Smooth muscle cell (in vitro differentiated cells): ENCODE measurements around the gene NDUFS8. TPM values are rescaled to one million over a fixed set of nuclear protein-coding genes. Genes with fewer than 3 reads are reported as not detected.

Experiments
- DNase-seq: peaks from one replicate; lab custom pipeline; 2025; ENCODE audit not compliant: unreplicated experiment; lab: John Stamatoyannopoulos, UW
- H2AFZ ChIP-seq: fragments of 200-600 bp; sonication (generic); 2 replicates; pipeline ENCODE4 v1.6.0; 2016; ENCODE audit warnings: antibody characterized with exemption, low read depth, mild to moderate bottlenecking
- H3F3A ChIP-seq: fragments of 200-600 bp; sonication (generic); 2 replicates; pipeline ENCODE4 v1.6.0; 2017; ENCODE audit warnings: antibody characterized with exemption, low read depth
- H3K27ac ChIP-seq: fragments of 200-600 bp; sonication (generic); 2 replicates; pipeline ENCODE4 v1.5.1; 2016; ENCODE audit warnings: low read depth, mild to moderate bottlenecking
- H3K27me3 ChIP-seq: fragments of 200-600 bp; sonication (generic); 2 replicates; pipeline ENCODE4 v1.6.1; 2016; ENCODE audit warnings: low read depth, mild to moderate bottlenecking
- H3K36me3 ChIP-seq: fragments of 200-600 bp; sonication (generic); 2 replicates; pipeline ENCODE4 v1.5.1; 2016; ENCODE audit warnings: low read depth
- H3K4me1 ChIP-seq: fragments of 200-600 bp; sonication (generic); 2 replicates; pipeline ENCODE4 v1.5.1; 2016; ENCODE audit warnings: low read depth
- H3K4me2 ChIP-seq: fragments of 200-600 bp; sonication (generic); 2 replicates; pipeline ENCODE4 v1.6.0; 2016; ENCODE audit warnings: mild to moderate bottlenecking
- H3K4me3 ChIP-seq: fragments of 200-600 bp; sonication (generic); 2 replicates; pipeline ENCODE4 v1.5.1; 2016; ENCODE audit warnings: mild to moderate bottlenecking
- H3K79me2 ChIP-seq: fragments of 200-600 bp; sonication (generic); 2 replicates; pipeline ENCODE4 v1.6.0; 2016; ENCODE audit warnings: low read depth, mild to moderate bottlenecking
- H3K9ac ChIP-seq: fragments of 200-600 bp; sonication (generic); 2 replicates; pipeline ENCODE4 v1.6.0; 2016; ENCODE audit warnings: low read depth
- H3K9me3 ChIP-seq: fragments of 200-600 bp; sonication (generic); replicated peaks from 2 replicates; pipeline ENCODE4 v1.5.1; 2016; ENCODE audit warnings: low read depth
- H4K20me1 ChIP-seq: fragments of 200-600 bp; sonication (generic); 2 replicates; pipeline ENCODE4 v1.6.0; 2016; ENCODE audit warnings: low read depth
- CTCF ChIP-seq: fragments of 200-600 bp; sonication (generic); IDR thresholded peaks from 2 replicates; pipeline ENCODE4 v1.5.1; 2017; ENCODE audit warnings: borderline replicate concordance, mild to moderate bottlenecking, antibody characterized with exemption; ENCODE audit not compliant: insufficient read depth, poor library complexity, severe bottlenecking
- WGBS: methylation state at CpG from one replicate; pipeline ENCODE4 v1.1.7; 2016; ENCODE audit warnings: low lambda C conversion rate; 5-methylcytosine and 5-hydroxymethylcytosine counted together
- polyA plus RNA-seq: library from polyadenylated mRNA; unstranded; fragments of >200 nt; fragmentation: Nextera tagmentation; extraction: Ambion mirVana; gene quantifications from 2 replicates; pipeline ENCODE4 v1.2.1, GENCODE V29; 2016
- total RNA-seq: library from RNA; depleted of rRNA; stranded (reverse); fragments of >200 nt; gene quantifications from 2 replicates; pipeline ENCODE4 v1.2.3, GENCODE V29; 2014

The NDUFS8 gene
- total and polyA plus RNA-seq, 2 experiments from 2014 or later, result 165 to 314 TPM

GRCh38 chr11:68074584-68075352 lies 44.3 kb downstream of the NDUFS8 start:
- Histone ChIP-seq H2AFZ (no peak overlapping the region), H3K36me3 (peaks cover 6% of the 10 kb centered on the region), H3K4me2 (no peak overlapping the region), H3F3A (no peaks in the 10 kb centered on the region), H3K4me3 (no peak overlapping the region), H3K4me1 (no peaks in the 10 kb centered on the region), H3K27ac (no peak overlapping the region), H3K9ac (no peak overlapping the region), H3K27me3 (no peaks in the 10 kb centered on the region), H4K20me1 (peaks cover 7% of the 10 kb centered on the region), H3K9me3 (no peaks in the 10 kb centered on the region), H3K79me2 (no peaks in the 10 kb centered on the region)
- whole genome bisulfite sequencing, result 97% methylated on average over 10 of the region's 10 CpGs
- no peak for DNase-seq
- no peak for TF ChIP-seq CTCF

DNA sequence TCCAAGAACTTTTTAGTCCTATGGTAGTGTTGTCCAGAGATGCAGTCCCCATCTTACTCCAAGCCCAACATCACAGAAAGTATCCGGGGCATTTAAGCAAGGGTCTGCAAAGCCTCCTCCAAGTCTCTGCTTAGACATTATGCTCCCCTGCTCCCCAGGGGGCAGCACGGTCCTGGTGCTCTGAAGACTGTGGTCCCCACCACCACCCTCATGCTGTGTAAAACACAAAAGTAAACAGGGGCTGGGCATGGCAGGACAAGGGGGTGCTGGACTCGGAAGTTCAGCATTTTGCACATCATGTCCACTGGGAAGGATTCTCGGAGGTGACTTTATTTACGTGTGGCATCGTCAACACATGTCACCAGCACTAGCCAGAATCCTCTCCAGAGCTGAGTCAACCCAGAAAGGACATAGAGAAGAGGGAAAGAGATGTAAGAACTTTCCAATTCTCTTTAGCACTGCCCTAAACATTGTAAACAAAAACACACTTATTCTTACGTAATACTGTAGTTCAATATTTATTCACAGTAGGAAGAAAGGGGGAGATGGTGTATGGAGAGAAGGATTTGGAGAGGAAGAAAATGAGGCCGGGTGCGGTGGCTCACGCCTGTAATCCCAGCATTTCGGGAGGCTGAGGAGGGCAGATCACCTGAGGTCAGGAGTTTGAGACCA lies 46.0 kb downstream of the NDUFS8 start:
- no peak for DNase-seq
- 87% methylated on average over 11 of the region's 11 CpGs for WGBS
- no peak for TF ChIP-seq CTCF

DNA sequence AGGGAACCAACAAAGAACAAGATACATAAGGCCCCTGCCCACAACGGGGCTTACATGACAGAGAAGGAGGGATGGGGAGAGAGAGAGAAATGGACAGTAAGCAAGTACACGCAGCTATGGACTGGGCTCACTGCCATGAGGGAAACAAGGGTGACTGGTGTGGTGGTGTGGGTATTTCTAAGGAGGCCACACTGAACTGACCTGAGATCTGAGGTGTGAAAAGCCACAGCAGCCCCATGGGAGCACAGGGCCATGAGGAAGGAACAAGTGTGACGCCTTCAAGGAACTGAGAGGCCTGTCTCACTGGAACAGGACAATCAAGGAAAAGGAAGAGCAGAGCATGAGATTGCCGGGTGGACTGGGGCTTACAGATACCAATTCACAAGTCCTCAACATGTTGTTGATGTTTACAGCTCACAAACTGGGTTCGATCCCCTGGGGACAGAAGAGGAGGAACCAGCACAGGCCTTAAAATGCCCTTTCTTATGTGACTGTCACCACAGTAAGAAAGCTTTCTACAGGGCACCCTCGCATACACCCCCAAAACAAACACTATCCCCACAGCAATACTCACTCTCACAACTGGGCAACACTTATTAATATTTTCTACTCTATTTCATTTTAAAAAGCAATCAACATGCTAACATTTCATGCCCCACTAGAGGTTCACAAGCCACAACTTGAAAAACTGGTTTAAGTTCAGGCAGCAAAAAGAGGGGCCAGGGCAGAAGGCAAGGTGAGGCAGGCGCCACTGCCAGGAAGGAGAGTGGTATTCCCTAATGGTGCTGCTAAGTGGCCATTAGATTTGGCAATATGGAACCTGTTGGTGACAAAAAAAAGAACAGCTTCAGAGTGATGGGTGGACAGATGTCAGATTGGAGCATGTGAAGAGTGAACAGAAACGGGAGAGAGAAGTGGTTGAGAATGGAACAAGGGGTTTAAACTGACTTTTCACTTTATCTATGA lies 47.4 kb downstream of the NDUFS8 start:
- TF ChIP-seq CTCF, result no peak
- DNase-seq, result no peak

More for the DNA sequence above, 46.0 kb downstream of the NDUFS8 start:
- Histone ChIP-seq H2AFZ (no peak overlapping the region), H3F3A (no peaks in the 10 kb centered on the region), H3K27ac (no peak overlapping the region), H3K4me1 (no peaks in the 10 kb centered on the region), H4K20me1 (peaks cover 14% of the 10 kb centered on the region), H3K27me3 (no peaks in the 10 kb centered on the region), H3K4me2 (no peak overlapping the region), H3K9ac (no peak overlapping the region), H3K36me3 (no peaks in the 10 kb centered on the region), H3K4me3 (no peak overlapping the region), H3K79me2 (no peaks in the 10 kb centered on the region), H3K9me3 (no peaks in the 10 kb centered on the region)

More for the DNA sequence above, 47.4 kb downstream of the NDUFS8 start:
- Histone ChIP-seq H3K79me2 (no peaks in the 10 kb centered on the region), H3K27me3 (no peaks in the 10 kb centered on the region), H4K20me1 (peaks cover 23% of the 10 kb centered on the region), H3K4me2 (no peak overlapping the region), H3K36me3 (no peaks in the 10 kb centered on the region), H3K9ac (no peak overlapping the region), H3K9me3 (no peaks in the 10 kb centered on the region), H3K27ac (no peak overlapping the region), H3F3A (no peaks in the 10 kb centered on the region), H3K4me3 (no peak overlapping the region), H3K4me1 (no peaks in the 10 kb centered on the region), H2AFZ (no peak overlapping the region)
- WGBS, result 91% methylated on average over 8 of the region's 8 CpGs
